WERI-Rb-1 (cell line): Measurements from ENCODE around the gene LAMB4.

Experiments
- DNase-seq: peaks from one replicate; pipeline ENCODE4 v3.0.0-alpha.2; 2020
- H3K27ac ChIP-seq: fragments of 250-450 bp; sonication (Bioruptor Pico); 2 replicates; pipeline ENCODE4 v1.5.1; 2020; ENCODE audit warnings: mild to moderate bottlenecking, moderate library complexity
- H3K27me3 ChIP-seq: fragments of 250-450 bp; sonication (Bioruptor Pico); 2 replicates; pipeline ENCODE4 v1.5.1; 2021; ENCODE audit warnings: mild to moderate bottlenecking, low read depth, moderate library complexity; ENCODE audit not compliant: insufficient read depth, severe bottlenecking
- H3K36me3 ChIP-seq: fragments of 250-450 bp; sonication (Bioruptor Pico); 2 replicates; pipeline ENCODE4 v1.5.1; 2020; ENCODE audit warnings: mild to moderate bottlenecking, moderate library complexity
- H3K4me3 ChIP-seq: 2 replicates; pipeline ENCODE4 v1.5.1; 2011; ENCODE audit warnings: low read depth, mild to moderate bottlenecking, control low read depth, low read length
- H3K9me3 ChIP-seq: fragments of 250-450 bp; sonication (Bioruptor Pico); 2 replicates; pipeline ENCODE4 v1.5.1; 2021; ENCODE audit warnings: mild to moderate bottlenecking, moderate library complexity; ENCODE audit not compliant: severe bottlenecking
- TF ChIP-seq, protein P1 (sequence below): IDR thresholded peaks from 2 replicates; pipeline ENCODE4 v1.5.1; 2011; ENCODE audit warnings: low read depth, mild to moderate bottlenecking, control low read depth, inconsistent platforms, low read length

Gene LAMB4

DNA sequence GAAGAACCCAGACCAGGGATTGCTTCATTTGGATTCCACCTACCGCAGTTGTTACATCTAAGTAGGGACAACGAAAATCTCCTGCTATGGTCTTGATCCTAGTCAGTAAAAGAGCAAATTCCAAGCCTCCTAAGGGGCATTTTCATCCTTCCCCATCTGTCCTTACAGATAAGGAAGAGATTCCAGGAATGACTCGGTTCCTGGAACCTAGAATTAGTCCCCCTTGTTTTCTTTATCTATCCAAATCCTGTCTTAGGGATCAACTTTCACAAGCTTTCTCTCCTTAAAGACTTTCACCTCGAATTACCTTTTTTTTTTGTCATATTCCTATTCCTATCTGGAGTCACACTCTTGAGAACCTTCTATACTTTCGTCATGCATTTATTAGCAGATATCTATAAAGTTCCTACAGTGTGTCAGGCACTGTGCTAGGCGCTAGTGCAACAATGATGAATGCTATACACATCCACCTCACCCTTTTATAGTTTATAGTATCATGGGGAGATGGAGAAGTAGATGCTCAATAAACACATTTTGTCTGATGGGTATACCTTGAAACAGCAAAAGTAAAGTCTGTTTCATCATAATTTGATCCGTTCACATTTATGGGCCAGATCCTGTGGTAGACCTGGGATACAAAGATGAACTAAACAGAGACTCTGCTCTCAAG is 39.2 kb downstream of the LAMB4 start:
- H3K4me3 ChIP-seq, result no peak overlapping the region
- peaks cover 2% of the 10 kb centered on the region for H3K9me3 ChIP-seq
- H3K27me3 ChIP-seq, result no peaks in the 10 kb centered on the region
- no peak overlapping the region for H3K27ac ChIP-seq
- no peaks in the 10 kb centered on the region for H3K36me3 ChIP-seq
- TF ChIP-seq, protein P1, sequence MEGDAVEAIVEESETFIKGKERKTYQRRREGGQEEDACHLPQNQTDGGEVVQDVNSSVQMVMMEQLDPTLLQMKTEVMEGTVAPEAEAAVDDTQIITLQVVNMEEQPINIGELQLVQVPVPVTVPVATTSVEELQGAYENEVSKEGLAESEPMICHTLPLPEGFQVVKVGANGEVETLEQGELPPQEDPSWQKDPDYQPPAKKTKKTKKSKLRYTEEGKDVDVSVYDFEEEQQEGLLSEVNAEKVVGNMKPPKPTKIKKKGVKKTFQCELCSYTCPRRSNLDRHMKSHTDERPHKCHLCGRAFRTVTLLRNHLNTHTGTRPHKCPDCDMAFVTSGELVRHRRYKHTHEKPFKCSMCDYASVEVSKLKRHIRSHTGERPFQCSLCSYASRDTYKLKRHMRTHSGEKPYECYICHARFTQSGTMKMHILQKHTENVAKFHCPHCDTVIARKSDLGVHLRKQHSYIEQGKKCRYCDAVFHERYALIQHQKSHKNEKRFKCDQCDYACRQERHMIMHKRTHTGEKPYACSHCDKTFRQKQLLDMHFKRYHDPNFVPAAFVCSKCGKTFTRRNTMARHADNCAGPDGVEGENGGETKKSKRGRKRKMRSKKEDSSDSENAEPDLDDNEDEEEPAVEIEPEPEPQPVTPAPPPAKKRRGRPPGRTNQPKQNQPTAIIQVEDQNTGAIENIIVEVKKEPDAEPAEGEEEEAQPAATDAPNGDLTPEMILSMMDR, result no peak
- no peak for DNase-seq

DNA sequence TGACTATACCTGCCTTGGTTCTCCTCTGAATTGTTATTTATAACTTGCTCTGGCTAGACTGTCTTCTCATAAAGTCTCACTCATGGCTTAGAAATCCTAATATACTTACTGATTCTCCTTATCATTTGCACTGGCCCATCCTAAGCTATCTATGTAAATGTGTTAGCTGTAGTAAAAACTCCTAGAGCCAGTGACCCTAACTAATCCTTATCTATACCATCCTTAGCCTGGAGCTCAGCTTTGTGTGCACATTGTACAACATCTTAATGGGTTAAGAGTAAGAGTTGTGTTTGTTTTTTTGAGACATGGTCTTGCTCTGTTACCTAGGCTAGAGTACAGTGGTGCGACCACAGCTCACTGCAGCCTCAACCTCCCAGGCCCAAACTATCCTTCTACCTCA is 40.8 kb downstream of the LAMB4 start:
- TF ChIP-seq, protein P1, result no peak
- peaks cover 2% of the 10 kb centered on the region for H3K9me3 ChIP-seq
- H3K36me3 ChIP-seq, result no peaks in the 10 kb centered on the region
- no peak for DNase-seq
- H3K27me3 ChIP-seq, result no peaks in the 10 kb centered on the region
- H3K27ac ChIP-seq, result no peak overlapping the region
- no peak overlapping the region for H3K4me3 ChIP-seq

DNA sequence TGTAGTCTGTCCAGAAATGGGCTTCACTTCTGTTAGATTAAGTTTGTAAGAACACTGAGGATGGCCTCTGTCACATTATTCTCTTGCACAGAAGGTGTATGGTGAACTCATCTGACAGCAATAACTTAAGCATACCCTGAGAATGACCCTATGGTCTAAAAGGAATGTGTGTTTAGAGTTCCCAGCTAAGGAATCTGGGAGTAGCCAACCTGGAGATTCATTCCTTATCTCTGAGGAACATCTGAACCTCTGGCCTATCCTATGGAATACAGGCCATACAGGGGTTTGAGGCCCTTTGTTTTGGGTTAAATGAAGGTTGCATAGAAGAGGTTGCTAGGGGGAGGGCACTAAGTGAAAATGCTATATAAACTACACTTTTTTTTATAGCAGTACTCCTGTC is 41.4 kb downstream of the LAMB4 start:
- H3K36me3 ChIP-seq, result no peaks in the 10 kb centered on the region
- H3K27me3 ChIP-seq, result no peaks in the 10 kb centered on the region
- H3K27ac ChIP-seq, result no peak overlapping the region
- H3K9me3 ChIP-seq, result peaks cover 2% of the 10 kb centered on the region
- TF ChIP-seq, protein P1, result no peak
- no peak overlapping the region for H3K4me3 ChIP-seq
- no peak for DNase-seq

DNA sequence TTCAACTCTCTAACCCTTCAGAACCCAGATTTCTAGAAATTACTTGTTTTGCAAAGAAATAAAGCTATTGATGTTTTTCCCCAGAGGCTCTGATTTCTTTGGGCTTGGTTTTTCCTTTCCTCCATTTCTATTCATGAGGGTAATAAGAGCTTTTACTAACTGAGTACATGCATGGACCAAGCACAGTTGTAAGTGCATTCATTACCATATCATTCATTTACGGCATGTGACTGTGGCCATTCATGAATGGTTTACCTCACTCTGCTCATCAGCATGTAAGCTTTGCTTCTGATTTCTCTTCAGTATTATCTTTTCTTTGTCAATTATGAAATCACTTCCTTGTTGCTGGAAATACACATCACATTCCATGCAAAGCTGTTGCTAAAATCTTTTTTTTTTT is 42.4 kb downstream of the LAMB4 start:
- Histone ChIP-seq H3K27me3 (no peaks in the 10 kb centered on the region), H3K4me3 (no peak overlapping the region), H3K36me3 (no peaks in the 10 kb centered on the region), H3K9me3 (peaks cover 2% of the 10 kb centered on the region), H3K27ac (no peak overlapping the region)
- DNase-seq, result no peak
- TF ChIP-seq, protein P1, result no peak

DNA sequence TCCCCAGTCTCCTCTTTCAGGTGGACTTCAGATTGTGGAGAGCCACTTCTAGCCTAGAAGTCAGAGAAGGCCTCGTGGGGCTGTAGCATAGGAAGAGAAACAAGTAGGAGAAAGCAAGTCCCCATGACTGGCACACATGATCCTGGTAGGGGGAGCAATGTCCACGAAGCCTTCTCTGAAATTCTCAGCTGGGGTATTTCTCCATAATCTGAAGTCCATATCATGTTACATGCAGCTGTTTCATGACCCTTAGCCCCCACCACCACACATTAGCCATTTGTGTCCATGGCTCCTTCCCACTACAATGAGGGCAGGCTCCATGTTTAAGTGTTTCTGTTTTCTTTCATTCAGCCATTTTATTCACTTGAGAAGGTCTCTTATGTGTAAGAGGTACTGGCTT is 43.2 kb downstream of the LAMB4 start:
- H3K9me3 ChIP-seq, result peaks cover 3% of the 10 kb centered on the region
- TF ChIP-seq, protein P1, result no peak
- no peak overlapping the region for H3K4me3 ChIP-seq
- no peaks in the 10 kb centered on the region for H3K27me3 ChIP-seq
- no peak for DNase-seq
- H3K36me3 ChIP-seq, result no peaks in the 10 kb centered on the region
- H3K27ac ChIP-seq, result no peak overlapping the region

DNA sequence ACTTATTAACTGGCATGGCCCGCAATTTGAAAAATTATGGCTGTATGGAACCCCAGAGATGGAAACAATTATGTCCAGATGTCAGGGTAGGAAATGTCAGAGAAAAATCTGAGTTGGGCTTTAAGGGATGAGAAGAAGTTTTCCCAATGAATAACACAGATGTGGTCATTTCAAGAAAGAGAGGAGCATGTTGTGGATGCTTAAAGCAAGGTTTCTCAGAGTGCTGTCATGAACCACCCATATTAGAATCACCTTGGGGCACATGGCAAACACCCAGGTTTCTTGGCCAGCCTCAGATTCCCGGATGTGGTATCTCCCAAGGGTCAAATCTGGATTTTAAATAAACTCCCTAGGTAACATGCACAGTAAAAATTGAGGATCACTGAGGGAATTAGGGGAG is 43.6 kb downstream of the LAMB4 start:
- no peak overlapping the region for H3K4me3 ChIP-seq
- H3K9me3 ChIP-seq, result peaks cover 7% of the 10 kb centered on the region
- TF ChIP-seq, protein P1, result no peak
- H3K27me3 ChIP-seq, result no peaks in the 10 kb centered on the region
- H3K27ac ChIP-seq, result no peak overlapping the region
- no peaks in the 10 kb centered on the region for H3K36me3 ChIP-seq
- no peak for DNase-seq
